GM10266 (cell line): ENCODE data around the gene SACS.

Source experiments
- DNase-seq: peaks from one replicate; pipeline ENCODE4 v3.0.0; 2012; ENCODE audit errors: extremely low spot score
- TF ChIP-seq, protein P1 (sequence below): IDR thresholded peaks from 2 replicates; pipeline ENCODE4 v1.5.1; 2012; ENCODE audit warnings: mild to moderate bottlenecking, low read depth; ENCODE audit not compliant: control insufficient read depth, insufficient read depth; ENCODE audit errors: missing control alignments

The SACS gene

DNA sequence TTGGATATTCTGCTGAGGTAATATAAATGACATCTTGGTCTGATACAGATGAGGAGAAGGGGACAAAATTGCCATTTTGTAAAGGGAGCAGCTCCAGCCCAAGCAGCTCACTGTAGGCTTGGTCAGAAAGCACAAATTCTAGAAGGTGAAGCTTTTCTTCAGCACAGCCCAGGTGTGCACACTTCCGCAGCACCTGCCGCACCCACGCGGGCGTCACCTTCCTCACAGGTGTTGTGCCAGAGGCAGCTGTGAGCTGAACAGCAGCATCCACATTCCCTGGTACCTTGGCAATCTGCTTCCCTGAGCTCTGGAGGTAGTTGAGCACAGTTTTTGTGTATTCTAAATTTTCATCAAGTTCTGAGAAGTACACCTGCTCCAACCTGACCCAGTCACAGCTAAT lies 79.0 kb downstream of the SACS start:
- TF ChIP-seq, protein P1, sequence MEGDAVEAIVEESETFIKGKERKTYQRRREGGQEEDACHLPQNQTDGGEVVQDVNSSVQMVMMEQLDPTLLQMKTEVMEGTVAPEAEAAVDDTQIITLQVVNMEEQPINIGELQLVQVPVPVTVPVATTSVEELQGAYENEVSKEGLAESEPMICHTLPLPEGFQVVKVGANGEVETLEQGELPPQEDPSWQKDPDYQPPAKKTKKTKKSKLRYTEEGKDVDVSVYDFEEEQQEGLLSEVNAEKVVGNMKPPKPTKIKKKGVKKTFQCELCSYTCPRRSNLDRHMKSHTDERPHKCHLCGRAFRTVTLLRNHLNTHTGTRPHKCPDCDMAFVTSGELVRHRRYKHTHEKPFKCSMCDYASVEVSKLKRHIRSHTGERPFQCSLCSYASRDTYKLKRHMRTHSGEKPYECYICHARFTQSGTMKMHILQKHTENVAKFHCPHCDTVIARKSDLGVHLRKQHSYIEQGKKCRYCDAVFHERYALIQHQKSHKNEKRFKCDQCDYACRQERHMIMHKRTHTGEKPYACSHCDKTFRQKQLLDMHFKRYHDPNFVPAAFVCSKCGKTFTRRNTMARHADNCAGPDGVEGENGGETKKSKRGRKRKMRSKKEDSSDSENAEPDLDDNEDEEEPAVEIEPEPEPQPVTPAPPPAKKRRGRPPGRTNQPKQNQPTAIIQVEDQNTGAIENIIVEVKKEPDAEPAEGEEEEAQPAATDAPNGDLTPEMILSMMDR = no peak
- DNase-seq = no peak

DNA sequence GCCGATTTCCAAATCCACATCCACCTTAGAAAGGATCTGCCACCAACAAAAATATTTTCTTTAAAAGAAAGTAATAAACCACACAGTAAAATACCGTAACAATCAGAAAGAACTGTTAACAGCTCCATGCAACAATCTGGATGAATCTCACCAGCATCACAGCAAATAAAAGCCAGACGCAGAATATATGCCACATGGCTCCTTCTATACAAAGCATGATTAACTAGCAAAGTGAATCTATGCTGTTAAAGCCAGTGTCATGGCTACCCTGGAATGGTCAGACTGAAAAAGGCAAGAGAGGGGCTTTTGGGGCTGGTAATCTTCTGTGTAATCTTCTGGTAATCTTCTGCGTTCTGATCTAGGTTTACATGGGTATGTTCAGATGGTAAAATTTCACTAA lies 81.3 kb downstream of the SACS start:
- DNase-seq = no peak
- TF ChIP-seq, protein P1 = no peak

DNA sequence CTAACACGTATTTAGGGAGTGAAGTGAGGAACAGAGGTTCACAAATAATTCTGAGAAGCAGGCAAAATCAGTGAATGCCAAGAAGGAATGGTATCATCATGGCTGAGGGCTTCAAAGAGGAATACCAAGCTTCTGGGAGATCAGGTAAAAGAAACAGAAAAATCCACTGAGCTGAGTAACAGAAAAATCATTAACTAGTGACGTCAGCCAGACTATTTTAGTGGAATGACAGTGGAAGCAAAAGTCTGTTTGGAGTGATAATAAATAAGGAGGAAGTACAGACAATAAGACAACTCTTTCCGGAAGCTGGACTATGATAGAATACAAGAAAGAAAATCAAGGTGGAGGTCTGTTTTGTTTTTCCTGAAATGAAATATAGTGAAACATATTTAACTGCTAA lies 83.5 kb downstream of the SACS start:
- TF ChIP-seq, protein P1 = no peak
- no peak for DNase-seq

DNA sequence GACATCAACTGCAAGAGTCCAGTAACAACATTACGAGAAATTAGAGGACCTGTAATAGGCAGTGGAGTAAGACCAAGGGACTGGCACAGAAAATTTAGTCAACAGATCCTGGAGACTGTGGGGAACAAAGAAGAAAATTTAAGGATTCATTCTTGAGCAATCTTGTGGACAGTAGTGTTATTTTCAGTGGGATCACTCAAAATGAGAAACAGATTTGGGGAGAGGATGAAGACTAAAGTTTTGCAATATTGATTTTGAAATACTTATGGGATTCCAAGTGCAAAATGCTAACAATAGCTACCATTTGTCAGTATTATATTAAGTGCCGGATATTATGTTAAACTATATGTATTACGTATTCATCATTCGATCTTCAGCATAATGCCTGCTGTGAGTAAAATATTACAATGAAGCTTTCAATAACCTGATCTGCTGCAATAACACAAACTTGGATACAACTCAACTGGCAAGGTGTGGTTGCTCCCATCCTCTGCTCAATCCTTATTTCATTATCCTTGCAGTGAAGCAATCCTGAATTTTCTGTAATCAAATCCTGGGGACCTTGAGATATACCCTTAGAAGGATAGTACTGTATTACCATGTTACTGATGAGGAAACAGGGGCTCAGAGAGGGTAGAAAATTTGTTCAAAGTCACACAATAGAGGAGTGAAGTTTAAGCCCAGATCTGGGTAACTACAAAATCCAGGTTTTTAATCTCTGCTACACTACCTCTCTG lies 84.2 kb downstream of the SACS start:
- TF ChIP-seq, protein P1 = no peak
- DNase-seq = no peak

DNA sequence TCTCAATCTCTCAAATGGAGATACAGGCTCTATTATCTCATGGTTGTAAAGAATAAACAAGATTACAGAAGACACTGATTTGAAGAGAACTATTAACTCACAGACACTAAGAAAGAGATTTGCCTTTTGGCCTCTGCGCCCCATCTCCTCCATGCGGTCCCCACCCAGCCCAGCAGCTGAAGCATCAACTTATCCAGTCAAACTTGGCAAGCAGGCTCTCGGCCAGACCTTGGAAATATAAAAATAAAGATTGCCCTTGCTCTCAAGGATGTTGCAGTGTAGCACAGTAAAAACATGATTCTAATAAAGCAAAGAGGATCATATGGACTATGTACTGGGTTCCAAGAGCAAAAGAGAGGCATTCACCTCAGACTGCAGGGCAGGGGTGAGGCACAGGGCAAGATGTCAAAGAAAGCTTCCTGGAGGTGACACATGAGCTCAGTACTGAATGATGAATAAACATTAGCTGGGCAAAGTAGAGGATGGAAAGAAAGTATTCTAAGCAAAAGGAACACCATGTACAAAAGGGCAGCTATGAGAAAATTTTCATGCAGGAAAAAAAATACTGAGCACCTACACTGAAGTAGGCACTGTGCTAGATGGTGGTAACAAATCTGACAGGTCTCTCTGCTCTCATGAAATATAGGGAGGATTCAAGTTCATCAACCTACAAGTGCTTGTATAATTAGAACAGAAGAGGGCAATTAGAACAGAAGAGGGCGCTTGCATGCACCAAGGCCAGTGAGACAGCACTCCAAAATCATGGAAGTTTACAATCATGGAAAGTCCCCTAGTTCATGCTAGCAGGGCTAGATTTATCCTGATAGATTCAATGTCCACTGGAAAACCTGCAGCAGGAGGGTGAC lies 85.0 kb downstream of the SACS start:
- no peak for DNase-seq

DNA sequence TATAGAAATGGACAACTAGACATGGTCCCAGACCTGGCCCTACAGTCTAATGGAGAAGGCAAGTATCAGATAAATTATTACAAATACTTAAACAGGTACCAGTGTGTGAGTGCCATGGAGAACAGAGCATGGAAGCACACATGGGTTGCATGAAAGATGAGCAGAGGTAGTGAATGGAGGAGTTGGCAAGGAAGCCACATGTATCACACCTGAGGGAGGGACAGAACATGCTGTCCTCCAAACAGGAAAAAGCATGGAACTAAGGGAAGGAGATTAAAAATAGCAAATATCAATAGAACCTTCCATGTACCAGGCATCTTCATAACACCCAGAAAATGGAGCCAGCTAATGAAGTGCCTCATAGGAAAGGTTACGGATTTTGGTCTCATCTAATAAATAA lies 85.9 kb downstream of the SACS start:
- TF ChIP-seq, protein P1 = no peak
- DNase-seq = no peak

More for the DNA sequence above, 85.0 kb downstream of the SACS start:
- TF ChIP-seq, protein P1 = no peak
